Osteocyte (in vitro differentiated cells): ENCODE measurements around the gene GYS2. TPM values are rescaled to one million over a fixed set of nuclear protein-coding genes. Genes with fewer than 3 reads are reported as not detected.
"Not testable (repeated sequence)": the region's sequence is repeated elsewhere in the genome, so short reads cannot be mapped to it uniquely, and the experiment has no call there.

Source experiments
- DNase-seq: peaks from one replicate; pipeline ENCODE4 v3.0.0; 2021; ENCODE audit warnings: mixed read lengths; ENCODE audit not compliant: unreplicated experiment; ENCODE audit errors: extremely low spot score
- H3K27ac Mint-ChIP-seq: one replicate; pipeline ENCODE4 v1.8.0; 2021; ENCODE audit warnings: mild to moderate bottlenecking, mixed read lengths; ENCODE audit not compliant: unreplicated experiment
- H3K27me3 Mint-ChIP-seq: one replicate; pipeline ENCODE4 v1.8.0; 2021; ENCODE audit warnings: mixed read lengths; ENCODE audit not compliant: unreplicated experiment
- H3K36me3 Mint-ChIP-seq: one replicate; pipeline ENCODE4 v1.8.0; 2021; ENCODE audit warnings: mixed read lengths; ENCODE audit not compliant: unreplicated experiment
- H3K4me1 Mint-ChIP-seq: one replicate; pipeline ENCODE4 v1.8.0; 2021; ENCODE audit warnings: mixed read lengths; ENCODE audit not compliant: unreplicated experiment
- H3K4me3 Mint-ChIP-seq: one replicate; pipeline ENCODE4 v1.8.0; 2021; ENCODE audit warnings: mild to moderate bottlenecking, moderate library complexity, mixed read lengths; ENCODE audit not compliant: unreplicated experiment
- H3K9me3 Mint-ChIP-seq: one replicate; pipeline ENCODE4 v1.8.0; 2021; ENCODE audit warnings: mixed read lengths; ENCODE audit not compliant: unreplicated experiment
- total RNA-seq: library from RNA; stranded (reverse); gene quantifications from 2 replicates; pipeline ENCODE4 v1.2.1, GENCODE V29; 2021
- TF ChIP-seq, protein P1 (sequence below): fragments of 200-600 bp; sonication (generic); IDR thresholded peaks from 2 replicates; pipeline ENCODE4 v1.5.0; 2021; ENCODE audit warnings: antibody characterized with exemption, mild to moderate bottlenecking, moderate library complexity

Gene GYS2
- total RNA-seq, 1 donor from 2014 or later = not detected

DNA sequence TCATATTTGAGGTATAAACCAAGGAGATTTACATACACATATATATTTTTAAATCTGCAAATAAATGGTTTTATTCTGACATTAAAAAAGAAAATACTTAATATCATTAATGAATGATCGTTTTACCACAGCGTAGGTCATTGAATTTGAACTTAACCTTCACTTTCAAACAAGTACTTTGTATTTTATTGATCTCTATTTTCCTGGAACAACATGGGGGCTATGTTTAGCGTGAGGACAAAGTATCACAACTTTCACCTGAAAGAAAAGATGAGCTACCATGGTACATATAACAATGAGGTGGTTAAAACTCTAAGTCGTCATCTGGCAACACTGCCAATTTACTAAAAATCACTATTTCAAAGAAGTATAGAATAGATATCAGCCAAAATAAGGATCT is 6.0 kb downstream of the GYS2 start:
- no peak overlapping the region for H3K4me3 Mint-ChIP-seq
- DNase-seq = no peak
- H3K27me3 Mint-ChIP-seq = peaks cover 45% of the 10 kb centered on the region
- TF ChIP-seq, protein P1, sequence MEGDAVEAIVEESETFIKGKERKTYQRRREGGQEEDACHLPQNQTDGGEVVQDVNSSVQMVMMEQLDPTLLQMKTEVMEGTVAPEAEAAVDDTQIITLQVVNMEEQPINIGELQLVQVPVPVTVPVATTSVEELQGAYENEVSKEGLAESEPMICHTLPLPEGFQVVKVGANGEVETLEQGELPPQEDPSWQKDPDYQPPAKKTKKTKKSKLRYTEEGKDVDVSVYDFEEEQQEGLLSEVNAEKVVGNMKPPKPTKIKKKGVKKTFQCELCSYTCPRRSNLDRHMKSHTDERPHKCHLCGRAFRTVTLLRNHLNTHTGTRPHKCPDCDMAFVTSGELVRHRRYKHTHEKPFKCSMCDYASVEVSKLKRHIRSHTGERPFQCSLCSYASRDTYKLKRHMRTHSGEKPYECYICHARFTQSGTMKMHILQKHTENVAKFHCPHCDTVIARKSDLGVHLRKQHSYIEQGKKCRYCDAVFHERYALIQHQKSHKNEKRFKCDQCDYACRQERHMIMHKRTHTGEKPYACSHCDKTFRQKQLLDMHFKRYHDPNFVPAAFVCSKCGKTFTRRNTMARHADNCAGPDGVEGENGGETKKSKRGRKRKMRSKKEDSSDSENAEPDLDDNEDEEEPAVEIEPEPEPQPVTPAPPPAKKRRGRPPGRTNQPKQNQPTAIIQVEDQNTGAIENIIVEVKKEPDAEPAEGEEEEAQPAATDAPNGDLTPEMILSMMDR = no peak
- no peaks in the 10 kb centered on the region for H3K9me3 Mint-ChIP-seq
- no peaks in the 10 kb centered on the region for H3K4me1 Mint-ChIP-seq
- H3K27ac Mint-ChIP-seq = no peak overlapping the region
- H3K36me3 Mint-ChIP-seq = no peaks in the 10 kb centered on the region

DNA sequence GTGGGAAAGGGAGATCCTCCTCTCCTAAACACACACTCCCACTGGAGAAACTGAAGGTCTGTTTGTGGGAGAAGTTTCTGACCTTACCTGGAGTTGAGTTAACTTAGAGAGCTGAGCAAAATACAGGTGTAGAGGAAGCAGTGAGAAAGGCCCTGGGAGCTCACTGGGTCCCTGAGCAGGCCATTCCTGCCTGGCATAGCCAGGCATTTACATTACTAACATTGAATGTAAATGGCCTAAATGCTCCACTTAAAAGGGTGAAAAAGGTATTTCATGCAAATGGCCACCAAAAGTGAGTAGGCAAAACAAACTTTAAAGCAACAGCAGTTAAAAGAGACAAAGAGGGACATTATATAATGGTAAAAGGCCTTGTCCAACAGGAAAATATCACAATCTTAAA is 9.3 kb downstream of the GYS2 start:
- H3K36me3 Mint-ChIP-seq, H3K4me1 Mint-ChIP-seq, H3K4me3 Mint-ChIP-seq, H3K27ac Mint-ChIP-seq, DNase-seq: not testable (repeated sequence)
- H3K27me3 Mint-ChIP-seq = peaks cover 42% of the 10 kb centered on the region
- peaks cover 15% of the 10 kb centered on the region for H3K9me3 Mint-ChIP-seq

DNA sequence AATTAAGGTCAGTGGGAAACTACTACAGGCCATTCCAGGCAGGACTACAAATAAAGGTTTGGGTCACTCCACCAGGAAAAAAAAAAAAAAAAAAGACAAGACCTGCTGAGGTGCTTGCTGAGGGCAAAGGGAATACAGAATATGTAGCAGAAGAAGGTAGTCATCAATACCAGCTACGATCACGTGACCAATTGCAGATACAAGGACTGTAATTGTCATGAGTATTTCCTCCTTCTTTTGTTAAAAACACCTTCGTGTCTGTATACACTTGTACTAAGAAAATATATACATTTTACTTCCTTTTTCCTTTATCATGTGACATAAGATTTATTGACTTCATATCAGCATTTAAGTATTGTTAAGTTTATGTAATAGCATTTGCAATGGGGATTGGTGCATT is 19.2 kb downstream of the GYS2 start:
- H3K4me3 Mint-ChIP-seq = no peak overlapping the region
- no peak for DNase-seq
- H3K27me3 Mint-ChIP-seq = peaks cover 16% of the 10 kb centered on the region
- no peaks in the 10 kb centered on the region for H3K4me1 Mint-ChIP-seq
- H3K36me3 Mint-ChIP-seq = no peaks in the 10 kb centered on the region
- no peak overlapping the region for H3K27ac Mint-ChIP-seq
- TF ChIP-seq, protein P1 = no peak
- H3K9me3 Mint-ChIP-seq = no peaks in the 10 kb centered on the region

DNA sequence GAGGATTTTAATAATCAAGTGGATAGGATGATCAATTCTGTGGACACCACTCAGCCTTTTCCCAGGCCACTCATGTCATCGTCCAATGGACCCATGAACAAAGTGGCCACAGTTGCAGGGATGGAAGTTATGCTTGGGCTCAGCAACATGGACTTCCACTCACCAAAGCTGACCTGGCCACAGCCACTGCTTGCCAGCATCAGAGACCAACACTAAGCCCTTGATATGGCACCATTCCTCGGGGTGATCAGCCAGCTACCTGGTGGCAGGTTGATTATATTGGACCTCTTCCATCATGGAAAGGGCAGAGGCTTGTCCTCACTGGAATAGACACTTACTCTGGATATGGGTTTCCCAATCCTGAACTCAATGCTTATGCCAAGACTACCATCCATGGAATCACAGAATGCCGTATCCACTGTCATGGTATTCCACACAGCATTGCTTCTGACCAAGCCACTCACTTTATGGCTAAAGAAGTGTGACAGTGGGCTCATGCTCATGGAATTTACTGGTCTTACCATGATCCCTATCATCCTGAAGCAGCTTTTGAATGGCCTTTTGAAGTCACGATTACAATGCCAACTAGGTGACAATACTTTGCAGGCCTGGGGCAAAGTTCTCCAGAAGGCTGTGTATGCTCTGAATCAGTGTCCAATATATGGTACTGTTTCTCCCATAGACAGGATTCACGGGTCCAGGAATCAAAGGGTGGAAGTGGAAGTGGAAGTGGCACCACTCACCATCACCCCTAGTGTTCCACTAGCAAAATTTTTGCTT is 20.1 kb downstream of the GYS2 start:
- not testable (repeated sequence) for H3K4me3 Mint-ChIP-seq, H3K9me3 Mint-ChIP-seq, DNase-seq, H3K4me1 Mint-ChIP-seq, H3K27ac Mint-ChIP-seq, H3K36me3 Mint-ChIP-seq
- peaks cover 23% of the 10 kb centered on the region for H3K27me3 Mint-ChIP-seq

DNA sequence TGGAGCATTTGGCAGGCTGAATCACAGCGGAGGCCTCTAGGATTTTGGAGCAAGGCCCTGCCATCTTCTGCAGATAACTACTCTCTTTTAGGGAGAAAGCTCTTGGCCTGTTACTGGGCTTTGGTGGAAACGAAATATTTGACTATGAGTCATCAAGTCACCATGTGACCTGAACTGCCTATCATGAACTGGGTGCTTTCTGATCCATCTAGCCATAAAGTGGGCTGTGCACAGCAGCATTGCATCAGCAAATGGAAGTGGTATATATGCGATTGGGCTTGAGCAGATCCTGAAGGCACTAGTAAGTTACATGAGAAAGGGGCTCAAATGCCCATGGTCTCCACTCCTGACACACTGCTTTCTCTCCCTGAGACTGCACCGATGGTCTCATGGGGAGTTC is 21.1 kb downstream of the GYS2 start:
- Mint-ChIP-seq H3K27ac (no peak overlapping the region), H3K9me3 (no peaks in the 10 kb centered on the region), H3K27me3 (peaks cover 27% of the 10 kb centered on the region), H3K4me3 (no peak overlapping the region), H3K4me1 (no peaks in the 10 kb centered on the region), H3K36me3 (no peaks in the 10 kb centered on the region)
- no peak for DNase-seq
- TF ChIP-seq, protein P1 = no peak

DNA sequence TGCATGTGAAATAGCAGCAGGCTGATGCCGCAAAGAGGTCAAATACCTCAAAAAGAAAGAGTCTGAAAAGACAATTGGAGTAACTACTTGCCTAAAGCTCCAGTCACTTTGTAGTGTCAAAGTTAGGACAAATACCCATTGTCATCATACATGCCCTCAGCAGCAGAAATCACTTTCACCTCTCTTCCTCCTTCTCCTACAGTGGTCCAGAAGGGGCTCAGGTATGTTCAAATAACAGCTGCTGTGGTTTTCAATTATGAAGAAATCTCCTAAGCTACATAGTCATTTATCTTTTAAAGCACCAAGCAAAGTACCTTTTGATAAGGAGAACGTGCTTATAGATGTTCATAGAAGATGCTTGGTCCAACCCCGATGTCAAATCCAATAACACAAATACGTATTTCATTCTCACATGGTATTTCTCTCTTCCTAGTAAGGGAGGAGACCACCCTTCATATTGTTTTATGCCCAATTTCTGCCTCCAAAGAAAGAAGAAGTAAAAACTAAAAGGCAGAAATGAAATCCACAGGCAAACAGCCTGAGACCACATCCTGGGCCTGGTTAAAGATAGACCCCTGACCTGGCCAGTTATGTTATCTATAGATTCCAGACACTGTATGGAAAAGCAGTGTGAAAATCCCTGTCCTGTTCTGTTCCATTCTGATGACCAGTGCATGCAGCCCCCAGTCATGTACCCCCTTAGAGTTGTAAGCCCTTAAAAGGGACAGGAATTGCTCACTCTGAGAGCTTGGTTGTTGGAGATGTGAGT is 23.7 kb downstream of the GYS2 start:
- no peak for DNase-seq
- H3K9me3 Mint-ChIP-seq = no peaks in the 10 kb centered on the region
- H3K36me3 Mint-ChIP-seq = no peaks in the 10 kb centered on the region
- peaks cover 35% of the 10 kb centered on the region for H3K27me3 Mint-ChIP-seq
- no peak overlapping the region for H3K27ac Mint-ChIP-seq
- TF ChIP-seq, protein P1 = no peak
- no peak overlapping the region for H3K4me3 Mint-ChIP-seq
- no peaks in the 10 kb centered on the region for H3K4me1 Mint-ChIP-seq
